HG03558 (cell line): ENCODE data around the gene PEAR1.

ENCODE experiments used
- ATAC-seq: cut with Tn5 transposase; IDR thresholded peaks from one replicate; pipeline ENCODE4 v1.9.1; 2021; ENCODE audit warnings: moderate number of reproducible peaks; ENCODE audit not compliant: unreplicated experiment; ENCODE audit errors: extremely low read depth

The PEAR1 gene

GRCh38 chr1:156951371-156951770 is 57.9 kb downstream of the PEAR1 start:
- no peak for ATAC-seq

- no peak for ATAC-seq
These were observed 60.1 kb downstream of the PEAR1 start for GRCh38 chr1:156953571-156953970.

GRCh38 chr1:156956333-156956732 is 62.8 kb downstream of the PEAR1 start:
- no peak for ATAC-seq

- no peak for ATAC-seq
These were observed 64.1 kb downstream of the PEAR1 start for GRCh38 chr1:156957634-156958033.

GRCh38 chr1:156958247-156958714 is 64.8 kb downstream of the PEAR1 start:
- ATAC-seq, result no peak

GRCh38 chr1:156959414-156959813 is 65.9 kb downstream of the PEAR1 start:
- no peak for ATAC-seq

GRCh38 chr1:156959925-156960324 is 66.4 kb downstream of the PEAR1 start:
- ATAC-seq, result no peak

GRCh38 chr1:156961709-156962108 is 68.2 kb downstream of the PEAR1 start:
- ATAC-seq, result no peak

- no peak for ATAC-seq
These were observed 70.1 kb downstream of the PEAR1 start for GRCh38 chr1:156963621-156964020.

- ATAC-seq, result no peak
These were observed 70.9 kb downstream of the PEAR1 start for GRCh38 chr1:156964441-156964840.
